HG03095 (cell line): ENCODE measurements around the gene PPM1N.

Source experiments
- ATAC-seq: cut with Tn5 transposase; IDR thresholded peaks from one replicate; pipeline ENCODE4 v1.9.1; 2021; ENCODE audit warnings: moderate library complexity; ENCODE audit not compliant: unreplicated experiment

Gene PPM1N

DNA sequence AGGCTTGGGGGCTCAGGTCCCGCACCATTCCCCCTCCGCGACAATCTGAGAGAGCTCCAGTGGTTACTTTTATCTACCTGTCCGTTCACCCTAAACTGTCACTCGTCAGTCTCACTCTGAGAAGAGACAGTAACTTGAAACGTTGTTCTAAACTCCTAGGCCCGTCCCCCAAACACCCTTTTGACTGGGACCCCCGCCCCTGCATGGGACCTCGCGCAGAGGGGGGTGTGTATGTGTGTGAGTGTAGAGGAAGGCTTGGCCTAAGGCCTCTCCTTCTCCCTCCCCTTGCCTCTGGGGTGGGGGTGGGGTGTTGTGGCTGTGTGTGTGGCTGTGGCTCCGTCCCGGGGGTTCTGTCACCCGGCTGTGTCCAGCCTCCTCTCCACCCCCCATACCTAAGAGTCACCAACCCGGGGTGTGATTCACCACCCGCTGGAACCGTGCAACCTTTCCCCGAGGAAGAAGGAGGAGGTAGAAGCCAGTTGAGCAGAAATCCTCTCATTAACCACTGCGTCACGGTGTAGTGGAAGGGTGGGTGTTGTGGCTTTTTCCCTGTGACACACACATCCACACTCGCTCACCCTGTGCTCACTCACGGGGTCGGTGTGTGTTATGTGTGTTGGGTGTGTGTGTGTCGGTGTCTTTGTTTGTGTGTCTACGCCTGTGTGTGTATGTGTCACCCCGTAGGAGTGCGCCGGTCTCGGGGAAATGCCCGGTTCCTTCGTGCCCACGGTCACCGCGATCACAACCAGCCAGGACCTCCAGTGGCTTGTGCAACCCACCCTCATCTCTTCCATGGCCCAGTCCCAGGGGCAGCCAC, 28.1 kb upstream of the PPM1N start:
- ATAC-seq, result no peak

- ATAC-seq, result no peak
Observed at GRCh38 chr19:45470762-45471081, 27.5 kb upstream of the PPM1N start.

DNA sequence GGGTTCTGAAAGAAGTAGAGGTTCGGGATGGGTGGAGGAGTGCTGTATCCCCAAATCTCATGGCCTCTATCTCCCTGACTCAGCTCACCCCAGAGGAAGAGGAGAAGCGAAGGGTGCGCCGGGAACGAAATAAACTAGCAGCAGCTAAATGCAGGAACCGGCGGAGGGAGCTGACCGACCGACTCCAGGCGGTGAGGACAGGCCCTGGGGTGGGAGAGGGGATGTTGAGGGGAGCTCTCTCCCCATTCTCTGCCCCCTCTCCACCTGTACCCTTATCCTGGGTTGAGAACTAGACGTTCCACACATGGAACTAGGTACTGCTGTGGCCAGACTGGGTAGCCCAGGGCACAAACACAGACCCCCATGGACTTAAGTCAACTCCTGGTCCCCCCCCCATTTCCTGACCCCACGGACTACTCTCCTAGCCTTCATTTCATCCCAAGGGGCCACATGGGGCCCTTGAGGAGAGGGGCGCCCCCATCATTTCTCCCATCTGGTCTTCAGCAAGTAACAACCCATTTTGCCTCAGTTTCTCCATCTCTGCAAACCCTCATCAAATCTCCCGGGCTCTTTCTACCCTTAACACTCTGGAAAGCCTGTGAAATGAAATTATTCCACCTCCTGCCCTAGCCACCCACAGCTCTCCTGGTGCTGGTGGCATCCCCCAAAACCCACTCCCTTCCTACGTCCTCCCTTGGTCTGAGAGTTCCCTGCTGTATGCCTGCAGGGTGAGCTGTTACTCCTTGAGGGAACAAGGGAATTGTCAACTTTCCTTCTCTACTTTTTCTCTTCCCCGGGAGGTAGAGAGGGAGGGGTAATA, 26.9 kb upstream of the PPM1N start:
- ATAC-seq, result no peak

DNA sequence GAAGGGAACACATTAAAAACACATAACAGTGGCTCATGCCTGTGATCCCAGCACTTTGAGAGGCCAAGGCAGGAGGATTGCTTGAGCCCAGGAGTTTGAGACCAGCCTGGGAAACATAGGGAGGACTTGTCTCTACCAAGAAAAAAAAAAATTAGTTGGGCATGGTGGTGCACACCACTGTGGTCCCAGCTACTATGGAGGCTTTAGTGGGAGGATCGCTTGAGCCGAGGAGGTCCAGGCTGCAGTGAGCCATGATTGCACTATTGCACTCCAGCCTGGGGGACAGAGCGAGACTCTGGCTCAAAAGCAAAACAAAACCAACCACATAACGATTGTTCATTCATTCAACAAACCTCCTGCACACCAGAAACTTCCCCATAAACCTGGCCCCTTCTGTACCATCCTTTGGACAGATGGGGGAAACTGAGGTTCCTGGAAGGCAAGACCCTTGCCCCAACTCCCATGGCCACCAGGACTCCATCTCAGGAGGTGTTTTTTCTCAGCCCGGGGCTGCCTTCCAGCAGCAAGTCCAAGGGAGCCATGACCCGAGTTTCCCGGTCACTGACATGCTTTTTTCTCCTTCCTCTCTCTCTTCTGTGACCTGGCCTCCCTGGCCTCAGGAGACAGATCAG, 26.2 kb upstream of the PPM1N start:
- no peak for ATAC-seq

DNA sequence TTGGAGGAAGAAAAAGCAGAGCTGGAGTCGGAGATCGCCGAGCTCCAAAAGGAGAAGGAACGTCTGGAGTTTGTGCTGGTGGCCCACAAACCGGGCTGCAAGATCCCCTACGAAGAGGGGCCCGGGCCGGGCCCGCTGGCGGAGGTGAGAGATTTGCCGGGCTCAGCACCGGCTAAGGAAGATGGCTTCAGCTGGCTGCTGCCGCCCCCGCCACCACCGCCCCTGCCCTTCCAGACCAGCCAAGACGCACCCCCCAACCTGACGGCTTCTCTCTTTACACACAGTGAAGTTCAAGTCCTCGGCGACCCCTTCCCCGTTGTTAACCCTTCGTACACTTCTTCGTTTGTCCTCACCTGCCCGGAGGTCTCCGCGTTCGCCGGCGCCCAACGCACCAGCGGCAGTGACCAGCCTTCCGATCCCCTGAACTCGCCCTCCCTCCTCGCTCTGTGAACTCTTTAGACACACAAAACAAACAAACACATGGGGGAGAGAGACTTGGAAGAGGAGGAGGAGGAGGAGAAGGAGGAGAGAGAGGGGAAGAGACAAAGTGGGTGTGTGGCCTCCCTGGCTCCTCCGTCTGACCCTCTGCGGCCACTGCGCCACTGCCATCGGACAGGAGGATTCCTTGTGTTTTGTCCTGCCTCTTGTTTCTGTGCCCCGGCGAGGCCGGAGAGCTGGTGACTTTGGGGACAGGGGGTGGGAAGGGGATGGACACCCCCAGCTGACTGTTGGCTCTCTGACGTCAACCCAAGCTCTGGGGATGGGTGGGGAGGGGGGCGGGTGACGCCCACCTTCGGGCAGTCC, 25.5 kb upstream of the PPM1N start:
- no peak for ATAC-seq

GRCh38 chr19:45473367-45473681, 24.9 kb upstream of the PPM1N start:
- no peak for ATAC-seq

GRCh38 chr19:45473682-45474605, 24.3 kb upstream of the PPM1N start:
- no peak for ATAC-seq

DNA sequence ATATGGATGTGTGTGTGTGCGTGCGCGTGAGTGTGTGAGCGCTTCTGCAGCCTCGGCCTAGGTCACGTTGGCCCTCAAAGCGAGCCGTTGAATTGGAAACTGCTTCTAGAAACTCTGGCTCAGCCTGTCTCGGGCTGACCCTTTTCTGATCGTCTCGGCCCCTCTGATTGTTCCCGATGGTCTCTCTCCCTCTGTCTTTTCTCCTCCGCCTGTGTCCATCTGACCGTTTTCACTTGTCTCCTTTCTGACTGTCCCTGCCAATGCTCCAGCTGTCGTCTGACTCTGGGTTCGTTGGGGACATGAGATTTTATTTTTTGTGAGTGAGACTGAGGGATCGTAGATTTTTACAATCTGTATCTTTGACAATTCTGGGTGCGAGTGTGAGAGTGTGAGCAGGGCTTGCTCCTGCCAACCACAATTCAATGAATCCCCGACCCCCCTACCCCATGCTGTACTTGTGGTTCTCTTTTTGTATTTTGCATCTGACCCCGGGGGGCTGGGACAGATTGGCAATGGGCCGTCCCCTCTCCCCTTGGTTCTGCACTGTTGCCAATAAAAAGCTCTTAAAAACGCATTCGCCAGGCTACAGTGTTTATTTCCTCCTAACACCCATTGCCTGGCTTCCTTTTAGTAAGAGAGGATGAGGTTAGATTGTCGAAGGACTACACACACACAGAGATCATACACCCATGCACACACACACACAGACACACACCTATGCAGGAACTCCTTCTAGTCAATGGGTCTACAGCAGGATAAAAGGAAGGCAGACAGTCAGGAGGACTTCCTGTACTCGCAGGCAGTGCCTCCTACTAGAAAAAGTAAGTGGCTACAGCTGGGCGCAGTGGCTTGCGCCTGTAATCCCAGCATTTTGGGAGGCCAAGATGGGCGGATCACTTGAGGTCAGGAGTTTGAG, 23.4 kb upstream of the PPM1N start:
- no peak for ATAC-seq

DNA sequence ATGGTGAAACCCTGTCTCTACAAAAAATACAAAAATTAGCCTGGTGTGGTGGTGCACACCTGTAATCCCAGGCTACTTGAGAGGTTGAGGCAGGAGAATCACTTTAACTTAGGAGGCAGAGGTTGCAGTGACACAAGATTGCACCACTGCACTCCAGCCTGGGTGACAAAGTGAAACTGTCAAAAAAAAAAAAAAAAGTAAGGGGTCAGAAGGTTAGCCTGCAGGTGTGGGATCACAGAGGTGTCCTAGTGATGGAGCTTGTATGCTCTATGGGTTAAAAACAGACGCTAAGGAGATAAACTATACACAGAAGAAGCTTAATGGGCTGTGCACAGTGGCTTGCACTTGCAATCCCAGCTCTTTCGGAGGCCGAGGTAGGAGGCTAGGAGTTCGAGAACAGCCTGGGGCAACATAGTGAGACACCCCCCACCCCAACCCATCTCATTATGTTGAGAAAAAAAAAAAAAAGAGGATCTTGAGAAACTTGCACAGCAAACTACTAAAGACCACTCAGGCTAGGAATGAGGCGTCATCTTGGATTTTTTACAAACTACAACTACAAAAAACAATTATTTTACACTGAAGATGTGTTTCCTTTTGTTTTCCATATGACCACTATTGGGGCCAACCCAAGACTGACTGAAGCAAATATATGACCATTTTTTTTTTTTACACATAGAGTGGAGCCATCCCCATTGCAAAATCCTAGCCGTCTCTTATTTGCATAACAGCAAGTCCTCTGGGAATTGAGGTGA, 22.5 kb upstream of the PPM1N start:
- ATAC-seq, result no peak

DNA sequence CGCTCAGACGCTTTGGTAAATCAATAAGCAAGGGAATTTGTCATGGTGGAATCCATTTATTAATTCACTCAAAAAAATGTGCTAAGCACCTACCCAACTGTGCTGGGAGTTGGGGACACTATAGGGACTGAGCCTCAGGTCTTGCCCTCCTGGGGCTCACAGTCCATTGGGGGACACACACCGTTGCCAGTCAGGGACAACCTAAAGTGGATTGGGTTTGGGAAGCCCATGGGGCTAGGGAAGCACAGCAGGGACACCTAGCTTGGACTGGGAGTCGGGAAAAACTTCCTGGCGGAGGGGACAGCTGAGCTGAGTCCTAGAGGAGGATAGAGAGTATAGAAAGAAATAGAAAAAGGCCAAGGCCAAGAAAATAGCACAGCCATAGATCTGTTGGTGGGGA, 21.9 kb upstream of the PPM1N start:
- ATAC-seq, result no peak

DNA sequence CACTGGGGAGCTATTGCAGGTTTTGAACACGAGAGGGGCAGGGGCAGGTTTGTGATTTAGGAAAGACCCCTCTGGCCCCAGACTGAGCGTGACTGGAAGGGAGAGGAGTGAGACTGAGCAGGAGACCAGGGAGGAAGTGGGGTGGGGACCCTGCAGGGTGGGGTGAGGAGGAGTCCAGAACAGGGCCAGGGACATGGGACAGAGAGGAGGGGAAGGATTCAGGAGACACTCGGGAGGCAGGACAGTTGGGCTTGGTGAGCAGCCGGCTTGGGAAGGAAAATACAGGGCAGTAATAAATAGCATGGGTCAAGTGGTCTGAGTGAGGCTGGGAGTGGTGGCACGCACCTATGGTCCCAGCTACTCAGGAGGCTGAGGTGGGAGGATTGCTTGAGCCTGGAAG, 21.1 kb upstream of the PPM1N start:
- ATAC-seq, result no peak

DNA sequence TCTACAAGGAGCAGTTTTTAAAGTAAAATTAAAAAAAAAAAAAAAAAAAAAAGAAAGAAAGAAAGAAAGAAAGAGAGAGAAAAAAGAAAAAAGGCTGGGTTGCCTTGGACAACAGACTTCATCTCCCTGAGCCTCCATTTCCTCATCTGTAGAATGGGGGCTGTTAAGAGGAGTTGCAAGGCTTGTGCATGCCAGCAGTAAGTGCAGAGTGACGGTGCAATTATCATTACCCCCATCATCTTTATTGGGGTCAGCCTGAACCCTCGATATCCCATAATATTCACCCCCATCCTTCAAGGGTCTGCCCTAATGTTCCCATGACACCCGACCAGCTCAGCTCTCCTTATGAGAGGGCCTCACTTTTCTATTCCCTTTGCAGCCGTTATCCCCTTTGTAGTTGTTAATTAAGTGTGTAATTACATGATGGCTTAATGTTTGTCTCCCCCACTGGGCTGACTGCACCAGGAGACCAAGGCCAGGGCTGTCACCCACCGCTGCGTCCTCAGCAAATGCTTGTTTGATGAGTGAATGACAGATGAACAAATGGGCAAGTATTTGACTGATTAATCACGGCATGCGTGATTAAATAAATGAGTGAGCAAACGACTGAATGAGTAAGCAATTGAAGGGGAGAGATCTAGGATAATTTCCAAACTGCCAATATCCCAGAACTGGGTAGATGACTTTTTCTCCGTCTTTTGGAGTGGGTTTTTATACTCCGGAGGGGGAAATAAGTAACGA, 20.4 kb upstream of the PPM1N start:
- no peak for ATAC-seq

DNA sequence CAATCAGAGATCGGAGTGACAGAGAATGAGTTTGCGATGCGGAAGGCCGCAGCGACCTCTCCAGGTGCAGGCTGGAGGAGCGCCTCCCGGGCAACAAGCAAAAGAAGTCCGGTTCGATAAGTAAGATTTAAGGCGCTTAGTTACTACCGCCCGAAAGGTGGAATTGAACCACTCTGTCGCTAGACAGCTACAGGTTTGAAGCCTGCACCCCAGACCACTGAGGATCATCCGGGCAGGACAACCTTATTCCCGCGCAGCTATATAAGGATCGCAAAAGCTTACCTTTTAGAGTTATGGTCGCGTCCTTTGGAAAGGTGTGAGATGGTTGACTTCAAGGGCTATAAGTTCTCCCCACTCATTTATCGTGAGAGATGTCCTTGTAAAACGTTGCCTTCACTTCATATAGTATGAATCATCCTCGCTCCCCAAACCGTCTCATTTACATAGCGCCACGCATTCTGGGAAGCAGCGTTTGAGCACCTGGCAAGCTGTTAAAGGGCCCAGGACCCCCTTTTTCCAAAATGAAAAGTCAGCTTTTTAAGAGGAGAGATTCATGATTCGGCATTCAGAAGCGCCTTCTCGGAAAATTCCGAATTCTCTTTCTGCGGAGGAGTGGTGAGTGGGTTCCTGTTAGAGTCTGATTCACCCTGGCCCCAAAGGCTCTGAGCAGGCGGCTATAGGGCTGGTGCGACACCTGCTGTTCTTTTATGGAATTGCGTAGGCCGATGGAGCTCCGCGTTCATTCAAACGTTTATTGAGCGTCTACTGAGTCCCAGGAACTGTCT, 19.6 kb upstream of the PPM1N start:
- peak; percentile 65 for ATAC-seq

DNA sequence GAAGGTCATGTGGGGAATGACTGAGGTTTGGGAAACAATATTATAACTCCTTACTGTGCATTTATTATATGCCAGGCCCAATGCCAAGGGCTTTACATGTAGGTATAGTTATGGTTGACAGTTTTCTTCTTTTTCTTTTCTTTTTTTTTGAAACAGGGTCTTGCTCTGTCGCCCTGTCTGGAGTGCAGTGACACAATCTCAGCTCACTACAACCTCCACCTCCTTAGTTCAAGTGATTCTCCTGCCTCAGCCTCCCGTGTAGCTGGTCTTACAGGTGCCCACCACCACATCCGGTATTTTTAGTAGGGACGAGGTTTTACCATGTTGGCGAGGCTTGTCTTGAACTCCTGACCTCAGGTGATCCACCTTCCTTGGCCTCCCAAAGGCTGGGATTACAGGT, 15.2 kb upstream of the PPM1N start:
- no peak for ATAC-seq

DNA sequence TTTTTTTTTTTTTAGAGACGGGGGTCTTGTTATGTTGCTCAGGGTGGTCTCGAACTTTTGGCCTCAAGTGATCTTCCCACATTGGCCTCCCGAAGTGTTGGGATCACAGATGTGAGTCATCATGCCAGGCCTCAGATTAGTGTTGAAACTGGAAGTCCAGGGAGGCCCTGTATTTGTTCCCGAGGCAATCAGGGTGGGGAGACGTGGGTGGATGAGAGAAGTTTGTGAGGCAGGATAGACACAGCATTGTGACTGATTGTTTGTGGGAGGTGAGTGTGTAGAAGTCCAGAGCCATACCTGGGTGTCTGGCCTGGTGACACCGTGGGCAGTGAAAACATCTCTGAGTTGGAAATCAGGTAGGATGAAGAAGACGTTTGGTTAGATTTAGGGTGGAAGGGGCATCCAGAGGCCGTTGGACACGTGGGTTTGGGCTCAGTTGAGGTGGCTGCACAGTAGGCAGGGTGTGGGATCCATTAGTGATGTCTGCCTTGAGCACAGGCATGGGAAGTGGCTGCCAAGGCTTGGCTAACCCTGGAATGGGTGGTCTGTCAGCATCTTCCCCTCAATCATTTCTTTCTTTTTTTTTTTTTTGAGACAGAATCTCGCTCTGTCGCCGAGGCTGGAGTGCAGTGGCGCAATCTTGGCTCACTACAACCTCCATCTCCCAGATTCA, 13.8 kb upstream of the PPM1N start:
- ATAC-seq, result no peak

DNA sequence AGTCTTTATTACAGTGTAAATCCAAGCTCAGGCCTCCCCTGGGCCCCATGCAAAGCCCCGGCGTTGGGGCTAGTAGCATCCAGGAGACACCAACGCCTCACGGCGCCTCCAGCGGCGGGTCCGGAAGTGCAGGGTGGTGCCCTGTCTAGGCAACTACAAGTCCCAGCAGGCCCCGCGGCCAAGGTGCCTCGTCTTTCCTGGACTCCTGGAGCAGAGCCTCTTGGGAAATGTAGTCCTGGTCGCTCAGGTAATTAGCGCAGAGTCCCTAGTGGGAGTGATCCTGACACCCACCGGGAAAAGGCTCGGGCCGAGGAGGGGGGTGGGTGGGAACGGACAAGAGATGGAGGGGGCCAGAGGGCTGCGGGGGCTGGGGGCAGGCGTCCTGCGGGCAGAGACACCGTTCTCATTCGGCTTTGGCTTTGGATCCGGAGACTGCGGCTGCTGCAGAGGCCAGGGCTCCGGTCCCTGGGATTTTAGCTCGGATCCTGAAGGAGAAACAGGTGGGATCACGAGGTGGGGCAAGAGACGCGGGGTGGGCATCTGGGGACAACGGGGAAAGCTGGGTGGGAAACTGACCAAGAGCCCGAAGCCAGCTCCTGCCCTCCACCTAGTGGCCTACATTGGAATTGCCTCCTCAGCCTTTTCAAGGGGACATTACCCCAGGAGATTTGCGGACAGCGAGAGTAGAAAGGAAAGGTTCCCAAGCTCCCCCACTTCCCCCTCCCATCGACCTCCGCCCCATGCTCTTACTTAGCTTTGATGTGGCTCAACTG, 12.8 kb upstream of the PPM1N start:
- ATAC-seq, result peak; percentile 83
